HG02610 (cell line): ENCODE measurements around the gene NPM3.
A peak's percentile ranks its signal among the peaks of the same experiment; 100 is the strongest.
"Not testable (repeated sequence)": the region's sequence is repeated elsewhere in the genome, so short reads cannot be mapped to it uniquely, and the experiment has no call there.

Experiments
- ATAC-seq: cut with Tn5 transposase; IDR thresholded peaks from one replicate; pipeline ENCODE4 v1.9.1; 2021; ENCODE audit warnings: mild to moderate bottlenecking, moderate library complexity; ENCODE audit not compliant: unreplicated experiment

NPM3 gene

GRCh38 chr10:101807158-101807557 is 23.9 kb upstream of the NPM3 start:
- no peak for ATAC-seq

- ATAC-seq: no peak
Measured at GRCh38 chr10:101803511-101803910, 20.3 kb upstream of the NPM3 start.

- ATAC-seq: no peak
Measured at GRCh38 chr10:101797403-101798059, 14.3 kb upstream of the NPM3 start.

- no peak for ATAC-seq
Measured at GRCh38 chr10:101793526-101793925, 10.3 kb upstream of the NPM3 start.

GRCh38 chr10:101789686-101790085 is 6.4 kb upstream of the NPM3 start:
- ATAC-seq: no peak

GRCh38 chr10:101789231-101789630 is 6.0 kb upstream of the NPM3 start:
- not testable (repeated sequence) for ATAC-seq

GRCh38 chr10:101785801-101786200 is 2.6 kb upstream of the NPM3 start:
- no peak for ATAC-seq

GRCh38 chr10:101784558-101784957 is 1.3 kb upstream of the NPM3 start:
- no peak for ATAC-seq

GRCh38 chr10:101783736-101784118 is 481 bp upstream of the NPM3 start:
- no peak for ATAC-seq

GRCh38 chr10:101781984-101782810 is 1.0 kb downstream of the NPM3 start:
- no peak for ATAC-seq

- ATAC-seq: no peak
Measured at GRCh38 chr10:101781655-101781983, 1.6 kb downstream of the NPM3 start.

- ATAC-seq: no peak
Measured at GRCh38 chr10:101780818-101781654, 2.2 kb downstream of the NPM3 start.

- no peak for ATAC-seq
Measured at GRCh38 chr10:101780187-101780817, 2.9 kb downstream of the NPM3 start.

- peak; percentile 37 for ATAC-seq
Measured at GRCh38 chr10:101779544-101780186, 3.6 kb downstream of the NPM3 start.

- ATAC-seq: no peak
Measured at GRCh38 chr10:101778781-101779543, 4.3 kb downstream of the NPM3 start.

GRCh38 chr10:101778151-101778780 is 5.0 kb downstream of the NPM3 start:
- ATAC-seq: no peak

GRCh38 chr10:101777619-101778145 is 5.6 kb downstream of the NPM3 start:
- no peak for ATAC-seq

- ATAC-seq: no peak
Measured at GRCh38 chr10:101776161-101776817, 7.0 kb downstream of the NPM3 start.
